ENCODE data around the gene RETN.

Gene RETN

GRCh38 chr19:7694499-7694898, 25.6 kb downstream of the RETN start:
- no peak for DNase-seq
- TF ChIP-seq GATA1 (IDR thresholded peaks at IDR 0.05; ENCODE audit: low read depth, low read length) (no peak), POLR2A (IDR thresholded peaks at IDR 0.05; ENCODE audit: low read length) (no peak)

GRCh38 chr19:7697721-7698287, 29.0 kb downstream of the RETN start:
- no peak for TF ChIP-seq POLR2A (IDR thresholded peaks at IDR 0.05; ENCODE audit: low read length)
- DNase-seq: no peak

GRCh38 chr19:7698583-7698982, 29.7 kb downstream of the RETN start:
- DNase-seq: no peak
- TF ChIP-seq POLR2A (IDR thresholded peaks at IDR 0.05; ENCODE audit: low read length) (no peak), GATA1 (IDR thresholded peaks at IDR 0.05; ENCODE audit: low read depth, low read length) (no peak)

- no peak for TF ChIP-seq POLR2A (IDR thresholded peaks at IDR 0.05; ENCODE audit: low read length)
- no peak for TF ChIP-seq GATA1 (IDR thresholded peaks at IDR 0.05; ENCODE audit: low read depth, low read length)
Measured at GRCh38 chr19:7699003-7699402, 30.2 kb downstream of the RETN start.

GRCh38 chr19:7699417-7700401, 30.9 kb downstream of the RETN start:
- TF ChIP-seq POLR2A (IDR thresholded peaks at IDR 0.05; ENCODE audit: low read length): no peak
- no peak for TF ChIP-seq GATA1 (IDR thresholded peaks at IDR 0.05; ENCODE audit: low read depth, low read length)
- DNase-seq: peak; percentile 58 to 74

More at GRCh38 chr19:7699003-7699402, 30.2 kb downstream of the RETN start:
- DNase-seq: no peak

- TF ChIP-seq GATA1 (IDR thresholded peaks at IDR 0.05; ENCODE audit: low read depth, low read length) (no peak), POLR2A (IDR thresholded peaks at IDR 0.05; ENCODE audit: low read length) (no peak)
Measured at GRCh38 chr19:7701049-7701653, 32.3 kb downstream of the RETN start.

GRCh38 chr19:7701654-7702457, 33.0 kb downstream of the RETN start, which contains the start of gene FCER2:
FCER2 (minus strand) TSS chr19:7702131; CDS start chr19:7699760, 2,371 bp downstream.
- no peak for DNase-seq
- TF ChIP-seq GATA1 (IDR thresholded peaks at IDR 0.05; ENCODE audit: low read depth, low read length) (no peak), POLR2A (IDR thresholded peaks at IDR 0.05; ENCODE audit: low read length) (no peak)

More at GRCh38 chr19:7701049-7701653, 32.3 kb downstream of the RETN start:
- DNase-seq: no peak

- no peak for DNase-seq
- TF ChIP-seq POLR2A (IDR thresholded peaks at IDR 0.05; ENCODE audit: low read length): no peak
- TF ChIP-seq GATA1 (IDR thresholded peaks at IDR 0.05; ENCODE audit: low read depth, low read length): no peak
Measured at GRCh38 chr19:7703332-7703731, 34.5 kb downstream of the RETN start.

GRCh38 chr19:7704280-7705060, 35.6 kb downstream of the RETN start:
- DNase-seq: no peak
- TF ChIP-seq GATA1 (IDR thresholded peaks at IDR 0.05; ENCODE audit: low read depth, low read length): no peak
- no peak for TF ChIP-seq POLR2A (IDR thresholded peaks at IDR 0.05; ENCODE audit: low read length)

- TF ChIP-seq POLR2A (IDR thresholded peaks at IDR 0.05; ENCODE audit: low read length) (no peak), GATA1 (IDR thresholded peaks at IDR 0.05; ENCODE audit: low read depth, low read length) (no peak)
- no peak for DNase-seq
Measured at GRCh38 chr19:7705387-7706187, 36.7 kb downstream of the RETN start.

- DNase-seq: no peak
- TF ChIP-seq GATA1 (IDR thresholded peaks at IDR 0.05; ENCODE audit: low read depth, low read length) (no peak), POLR2A (IDR thresholded peaks at IDR 0.05; ENCODE audit: low read length) (no peak)
Measured at GRCh38 chr19:7706188-7706954, 37.5 kb downstream of the RETN start.

Data from erythroblast (primary cell).